ENCODE results near the gene HDGFL2.

Gene HDGFL2

DNA sequence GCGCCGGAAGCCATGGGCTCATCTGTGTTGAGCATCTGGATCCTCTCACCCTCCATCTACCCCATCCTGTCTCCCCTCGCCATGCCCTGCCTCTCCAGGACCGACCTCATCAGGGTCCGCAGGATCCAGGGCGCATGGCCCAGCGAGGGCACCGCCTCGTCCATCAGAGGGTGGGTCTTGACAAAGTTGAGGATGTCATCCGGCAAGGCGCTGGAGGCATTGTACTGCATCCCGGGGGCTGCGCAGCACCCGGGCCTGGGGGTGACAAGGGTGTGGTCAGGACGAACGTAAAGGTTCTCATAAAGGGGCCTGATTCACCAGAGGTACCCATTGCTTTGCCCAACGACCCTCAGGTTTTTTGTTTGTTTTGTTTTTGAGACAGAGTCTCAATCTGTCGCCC is 77.9 kb downstream of the HDGFL2 start:
- in situ Hi-C loops (cut with MboI; ENCODE audit: low sequenced_read_pairs): no loop called here

- in situ Hi-C loops (cut with MboI; ENCODE audit: low sequenced_read_pairs): no loop called here
Measured at GRCh38 chr19:4550479-4551050, 78.5 kb downstream of the HDGFL2 start.
